GM23338 (cell line): ENCODE data around the gene IL22RA1. TPM values are rescaled to one million over a fixed set of nuclear protein-coding genes. Genes with fewer than 3 reads are reported as not detected.

Experiments
- CREB1 ChIP-seq: fragments of 250-450 bp; sonication (Bioruptor Pico); IDR thresholded peaks from 2 replicates; pipeline ENCODE4 v1.5.0; 2020; ENCODE audit warnings: low read depth, mild to moderate bottlenecking, moderate library complexity
- CTCF ChIP-seq, 2 experiments: fragments of 200-600 bp in 1 of 2; sonication (generic) in 1 of 2; conservative IDR thresholded peaks; 2 replicates each; pipeline versions ENCODE4 v1.5.1 to v1.6.1; 2016 to 2017; ENCODE audit warnings: antibody characterized with exemption in 2 of 2, low read depth in 2 of 2, mild to moderate bottlenecking in 2 of 2, moderate library complexity in 1 of 2
- ETS1 ChIP-seq: IDR thresholded peaks from 2 replicates; pipeline ENCODE4 v1.6.1; 2016; ENCODE audit warnings: antibody characterized with exemption
- ZNF462 ChIP-seq: fragments of 250-450 bp; sonication (Bioruptor Pico); IDR thresholded peaks from 2 replicates; pipeline ENCODE4 v1.5.0; 2020; ENCODE audit warnings: mild to moderate bottlenecking, moderate library complexity
- polyA plus RNA-seq: library from polyadenylated mRNA; unstranded; fragments of >200 nt; fragmentation: Nextera tagmentation; extraction: Ambion mirVana; gene quantifications from 2 replicates; pipeline ENCODE4 v1.2.1, GENCODE V29; 2016
- total RNA-seq: library from RNA; depleted of rRNA; stranded (reverse); fragments of >200 nt; shearing (Covaris generic); gene quantifications from 2 replicates; pipeline ENCODE4 v1.2.3, GENCODE V29; 2014

Gene IL22RA1
- total and polyA plus RNA-seq, 2 experiments from 2014 or later = 0.11 to 0.28 TPM

- TF ChIP-seq CTCF (conservative IDR thresholded peaks at IDR 0.05; ENCODE audit: low read depth in 2 of 2) (no peak), ZNF462 (CRISPR knock-in tag) (no peak), CREB1 (CRISPR knock-in tag) (no peak), ETS1 (no peak)
Observed at GRCh38 chr1:24110642-24111261, 32.2 kb downstream of the IL22RA1 start (continued).
